ENCODE measurements around the gene C1QTNF1.

Gene C1QTNF1

DNA sequence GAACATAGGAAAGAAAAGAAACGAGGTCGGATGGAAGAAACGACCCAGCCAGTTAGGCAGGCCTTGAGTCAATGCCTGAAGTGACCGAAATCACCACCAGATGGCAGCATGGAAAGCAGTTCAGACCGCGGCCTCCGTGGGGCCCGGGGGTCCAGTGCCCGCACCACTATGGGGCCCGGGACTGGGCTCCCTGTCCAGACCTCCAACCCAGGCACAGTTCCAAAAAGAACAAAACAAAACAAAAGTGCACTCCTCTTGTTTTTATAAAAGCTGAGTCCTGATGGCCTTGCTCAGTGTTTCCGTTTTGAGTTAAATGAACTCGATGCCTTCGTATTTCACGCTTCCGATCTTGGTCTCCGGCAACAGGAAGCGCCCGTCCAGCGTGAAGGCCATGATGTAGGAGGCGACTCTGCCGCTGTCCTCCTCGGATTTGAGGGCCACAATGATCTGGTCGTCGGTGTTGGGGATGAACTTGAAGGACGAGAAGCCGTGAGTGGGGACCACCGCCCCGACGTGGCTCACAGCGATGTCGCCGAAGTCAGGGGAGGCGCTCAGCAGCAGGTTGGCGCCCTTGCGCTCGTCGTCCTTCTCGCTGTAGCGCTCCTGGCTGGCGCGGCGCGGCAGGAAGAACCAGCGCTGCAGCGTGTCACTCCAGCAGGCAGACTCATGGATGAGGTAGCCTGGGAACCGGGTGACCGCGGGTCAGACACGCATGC lies 30.6 kb upstream of the C1QTNF1 start:
- peak; percentile 47 for DNase-seq

- DNase-seq: no peak
Measured at GRCh38 chr17:78993981-78994671, 29.8 kb upstream of the C1QTNF1 start.

DNA sequence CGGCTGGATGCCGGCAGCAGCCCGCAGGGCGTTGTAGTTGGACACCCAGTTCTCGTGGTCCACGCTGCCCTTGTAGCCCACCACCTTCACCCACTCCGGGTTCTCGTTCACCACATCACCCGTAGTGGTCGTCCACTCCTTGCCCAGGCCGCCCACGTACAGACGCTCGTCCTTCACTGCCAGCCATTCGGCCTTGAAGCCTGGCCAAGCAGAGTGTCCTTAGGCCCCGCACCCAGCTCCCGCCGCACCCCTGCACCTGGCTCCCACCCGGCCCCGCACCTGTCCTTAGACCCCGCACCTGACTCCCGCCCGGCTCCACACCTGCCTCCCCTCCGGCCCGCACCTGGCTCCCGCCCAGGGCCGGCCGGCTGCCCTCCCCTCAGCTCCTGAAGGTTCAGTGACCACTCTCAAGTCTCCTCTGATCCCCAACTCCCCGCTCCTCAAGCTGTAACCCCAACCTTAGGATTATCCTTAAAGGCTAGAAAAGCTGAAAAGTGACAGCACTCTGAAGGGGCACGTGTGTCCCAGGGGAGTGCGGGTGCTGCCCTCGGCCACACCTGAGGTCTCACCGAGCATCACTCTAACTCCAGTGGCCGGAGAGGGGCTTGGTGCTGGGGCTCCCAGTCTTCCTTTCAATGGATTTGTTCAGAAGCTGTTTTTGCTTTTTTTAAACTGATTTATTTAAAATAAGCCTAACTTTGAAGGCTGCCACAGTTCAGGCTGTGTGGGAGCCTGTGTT lies 28.8 kb upstream of the C1QTNF1 start:
- DNase-seq: no peak

DNA sequence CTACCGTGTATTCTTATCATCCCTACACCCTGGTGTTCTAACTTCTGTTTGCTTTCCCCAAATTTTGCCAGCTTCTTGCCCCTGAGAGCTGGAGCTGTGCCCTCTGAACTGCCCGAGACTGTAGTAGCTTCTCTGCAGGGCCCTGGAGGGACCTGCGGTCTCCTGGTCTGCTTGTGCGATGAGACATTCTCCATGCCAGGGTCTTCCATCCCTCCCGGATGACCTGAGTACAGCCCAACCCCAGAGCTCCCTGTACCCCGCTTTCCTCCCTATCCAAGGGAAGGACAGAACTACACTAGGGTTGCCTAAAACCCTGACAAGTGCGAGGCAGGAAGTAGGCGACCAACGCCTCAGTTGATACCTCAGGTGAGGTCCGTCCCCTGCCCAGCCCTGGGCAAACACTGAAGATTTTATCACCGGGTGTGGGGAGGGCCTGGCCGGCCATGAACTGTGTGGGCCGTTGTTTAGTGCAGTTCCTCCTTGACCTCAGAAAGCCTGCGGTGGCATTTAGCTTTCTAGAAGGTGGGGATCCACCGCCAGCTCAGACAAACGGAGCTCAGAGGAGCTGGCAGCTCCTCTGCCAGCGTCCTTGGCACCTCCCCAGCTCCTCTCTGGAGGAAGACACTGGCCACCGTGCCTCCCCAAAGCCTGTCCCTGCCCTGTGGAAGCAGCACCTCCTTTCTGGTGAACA lies 28.1 kb upstream of the C1QTNF1 start:
- no peak for DNase-seq

DNA sequence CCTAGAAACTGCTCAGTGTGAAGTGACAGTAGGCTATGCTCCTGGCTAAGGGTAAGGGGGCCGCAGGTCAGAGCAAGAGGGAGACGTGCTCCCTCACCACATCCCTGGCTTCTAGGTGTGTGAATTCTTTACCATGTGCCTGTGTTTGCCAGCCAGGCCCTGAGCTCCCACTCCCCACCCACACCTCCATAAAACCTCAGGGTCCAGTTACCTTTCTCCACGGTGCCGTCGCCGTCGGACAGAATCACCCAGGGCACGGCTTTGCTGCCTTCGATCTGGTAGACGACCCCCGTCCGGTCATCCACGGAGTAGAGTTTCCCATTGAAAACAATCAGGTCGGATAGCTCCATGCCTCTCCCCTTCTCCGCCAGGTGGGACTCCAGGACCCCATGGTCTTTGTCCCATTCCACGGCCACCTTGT lies 27.2 kb upstream of the C1QTNF1 start:
- DNase-seq: no peak

DNA sequence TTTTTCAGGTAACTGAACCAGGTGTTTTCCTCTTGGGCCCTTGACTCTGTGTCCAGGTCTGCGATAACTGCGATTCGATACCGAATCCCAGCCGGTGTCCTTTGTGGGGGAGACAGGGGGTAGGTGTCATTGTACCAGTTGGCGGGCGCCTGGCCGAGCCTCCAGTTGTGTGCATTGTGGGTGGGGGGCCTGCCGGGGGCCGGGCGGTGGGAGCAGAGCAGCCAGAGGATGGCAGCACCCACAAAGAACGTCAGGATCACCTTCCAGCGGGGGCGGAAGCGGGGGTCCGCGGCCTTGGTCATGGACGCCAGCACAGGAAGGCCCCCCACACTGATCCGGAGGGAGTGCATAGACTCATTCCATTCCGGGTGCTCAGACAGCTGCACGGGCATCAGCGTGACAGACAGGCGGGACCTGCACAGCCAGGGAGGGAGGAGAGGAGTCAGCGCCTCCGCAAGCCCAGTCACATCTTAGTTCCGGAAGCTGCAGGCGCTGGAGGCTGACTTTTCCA lies 26.7 kb upstream of the C1QTNF1 start:
- peak; percentile 18 for DNase-seq

- no peak for DNase-seq
Measured at GRCh38 chr17:78997881-78998280, 26.1 kb upstream of the C1QTNF1 start.

GRCh38 chr17:78998311-78999055 lies 25.5 kb upstream of the C1QTNF1 start:
- DNase-seq: peak; percentile 24

DNA sequence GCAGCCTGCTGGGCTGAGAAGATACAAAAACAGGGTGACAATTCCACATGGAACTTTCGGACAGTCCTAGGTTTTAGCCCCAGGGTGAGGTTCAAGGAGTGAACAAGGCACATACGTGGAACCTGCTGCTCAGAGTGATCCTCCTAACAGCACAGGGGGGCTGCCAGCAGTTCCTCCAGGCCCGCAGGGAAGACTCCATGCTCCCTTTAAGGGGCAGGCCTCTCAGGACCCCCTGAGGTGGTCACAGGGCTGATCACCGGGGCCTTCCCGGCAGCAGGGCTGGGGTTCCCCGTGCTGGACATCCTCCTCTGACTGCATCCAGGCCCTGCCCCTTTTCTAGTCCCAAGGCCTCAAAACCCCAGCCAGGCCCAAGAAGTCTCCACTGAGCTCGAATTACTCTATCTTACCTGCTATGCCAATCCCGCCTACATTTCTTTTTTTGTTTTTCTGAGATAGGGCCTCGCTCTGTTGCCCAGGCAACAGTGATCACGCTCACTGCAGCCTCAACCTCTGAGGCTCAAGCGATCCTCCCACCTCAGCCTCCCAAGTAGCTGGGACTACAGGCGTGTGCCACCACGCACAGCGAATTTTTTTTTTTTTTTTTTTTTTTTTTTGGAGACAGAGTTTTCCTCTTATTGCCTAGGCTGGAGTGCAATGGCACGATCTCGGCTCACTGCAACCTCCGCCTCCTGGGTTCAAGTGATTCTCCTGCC lies 24.8 kb upstream of the C1QTNF1 start:
- no peak for DNase-seq

- no peak for DNase-seq
Measured at GRCh38 chr17:78999947-79000395, 24.0 kb upstream of the C1QTNF1 start.

- DNase-seq: peak; percentile 70
Measured at GRCh38 chr17:79000396-79001189, 23.4 kb upstream of the C1QTNF1 start.

- no peak for DNase-seq
Measured at GRCh38 chr17:79001190-79002020, 22.6 kb upstream of the C1QTNF1 start.

DNA sequence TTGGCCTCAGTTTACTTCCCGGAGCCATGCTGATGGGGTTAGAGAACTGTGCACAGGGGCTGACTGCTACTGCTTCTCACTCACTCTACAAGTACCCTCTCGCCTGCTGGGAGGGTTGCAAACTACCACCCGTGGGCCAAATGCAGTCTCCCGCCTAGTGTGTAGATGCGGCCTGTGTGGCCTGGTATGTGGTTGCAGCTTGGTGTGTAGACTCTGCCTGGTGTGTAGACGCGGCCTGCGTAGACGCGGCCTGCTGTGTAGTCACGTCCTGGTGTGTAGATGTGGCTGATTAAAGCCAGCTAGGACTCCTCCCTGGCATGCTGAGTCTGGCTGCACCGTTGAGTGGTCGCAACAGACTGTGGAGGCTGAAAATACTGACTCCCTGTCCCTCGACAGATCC lies 21.7 kb upstream of the C1QTNF1 start:
- DNase-seq: no peak

GRCh38 chr17:79002796-79003593 lies 21.0 kb upstream of the C1QTNF1 start:
- no peak for DNase-seq

DNA sequence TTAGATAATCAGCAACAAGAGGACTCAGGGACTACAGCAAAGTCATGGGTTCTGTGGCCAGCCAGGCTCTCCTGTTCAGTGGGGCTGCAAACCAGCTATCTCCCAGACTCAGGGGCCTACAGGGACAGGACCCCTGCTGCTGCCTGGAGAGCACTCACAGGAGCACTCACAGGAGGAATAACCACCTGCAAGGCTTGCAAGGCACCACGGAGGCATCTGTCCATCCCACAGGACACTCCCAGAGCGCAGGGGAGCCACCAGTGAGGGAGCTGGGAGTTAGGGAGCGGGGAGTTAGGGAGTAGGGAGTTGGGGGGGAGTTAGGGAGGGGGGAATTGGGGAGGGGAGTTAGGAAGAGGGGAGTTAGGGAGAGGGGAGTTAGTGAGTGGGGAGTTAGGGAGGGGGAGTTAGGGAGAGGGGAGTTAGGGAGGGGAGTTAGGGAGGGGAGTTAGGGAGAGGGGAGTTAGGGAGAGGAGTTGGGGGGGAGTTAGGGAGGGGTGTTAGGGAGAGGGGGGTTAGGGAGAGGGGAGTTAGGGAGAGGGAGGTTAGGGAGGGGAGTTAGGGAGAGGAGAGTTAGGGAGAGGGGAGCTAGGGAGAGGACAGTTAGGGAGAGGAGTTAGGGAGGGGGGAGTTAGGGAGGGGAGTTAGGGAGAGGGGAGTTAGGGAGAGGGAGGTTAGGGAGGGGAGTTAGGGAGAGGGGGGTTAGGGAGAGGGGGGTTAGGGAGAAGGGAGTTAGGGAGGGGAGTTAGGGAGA lies 20.1 kb upstream of the C1QTNF1 start:
- no peak for DNase-seq

DNA sequence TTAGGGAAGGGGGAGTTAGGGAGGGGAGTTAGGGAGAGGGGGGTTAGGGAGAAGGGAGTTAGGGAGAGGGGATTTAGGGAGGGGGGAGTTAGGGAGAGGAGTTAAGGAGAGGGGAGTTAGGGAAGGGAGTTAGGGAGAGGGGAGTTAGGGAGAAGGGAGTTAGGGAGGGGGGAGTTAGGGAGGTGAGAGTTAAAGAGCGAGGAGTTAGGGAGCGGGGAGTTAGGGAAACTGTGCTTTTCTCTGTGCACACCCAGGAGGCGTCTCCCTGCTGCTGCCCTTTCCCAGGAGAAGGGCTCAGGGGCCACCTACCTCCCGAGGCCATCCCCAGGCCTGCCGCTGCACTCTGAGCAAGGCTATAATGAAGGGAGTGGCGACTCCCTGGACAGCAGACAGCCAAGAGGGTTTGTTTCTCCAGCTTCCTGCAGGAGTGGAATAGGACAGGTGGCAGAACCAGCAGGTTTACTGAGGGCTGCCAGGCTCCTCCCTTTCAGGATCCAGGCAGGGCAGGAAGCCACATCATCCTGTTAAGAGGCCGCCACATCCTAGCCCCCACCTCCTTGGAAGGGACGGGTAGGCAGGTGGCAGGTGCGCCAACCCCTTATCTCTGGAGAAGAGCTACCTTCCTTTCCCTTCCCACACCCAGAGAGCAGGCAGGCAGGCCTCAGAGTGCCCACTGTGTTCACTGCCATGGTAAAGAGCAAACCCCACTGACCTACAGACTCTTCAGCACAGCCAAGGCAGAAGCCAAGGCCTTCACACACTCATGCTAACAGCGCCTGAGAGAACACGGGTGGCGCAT lies 18.7 kb upstream of the C1QTNF1 start:
- no peak for DNase-seq

DNA sequence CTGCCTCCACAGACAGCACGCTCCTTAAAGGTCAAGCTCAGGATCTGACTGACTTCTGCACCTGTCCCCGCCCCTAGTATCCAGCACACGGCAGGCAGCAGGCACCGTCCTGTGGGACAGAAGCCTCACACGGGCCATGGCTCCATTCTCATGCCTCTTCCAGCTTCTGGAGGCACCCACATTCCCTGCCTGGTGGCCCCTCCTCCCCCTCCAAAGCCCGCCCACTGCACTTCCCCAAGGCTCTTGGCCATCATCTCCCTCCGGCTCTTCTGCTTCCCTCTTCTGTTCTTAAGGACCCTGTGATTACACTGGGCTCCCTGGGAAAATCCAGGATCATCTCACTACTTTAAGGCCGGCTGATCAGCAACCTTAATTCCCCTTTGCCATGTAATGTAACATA lies 17.9 kb upstream of the C1QTNF1 start:
- no peak for DNase-seq

Measured in NCI-H1694 (cell line).